ENCODE results near the gene DAB2IP.

DAB2IP gene

DNA sequence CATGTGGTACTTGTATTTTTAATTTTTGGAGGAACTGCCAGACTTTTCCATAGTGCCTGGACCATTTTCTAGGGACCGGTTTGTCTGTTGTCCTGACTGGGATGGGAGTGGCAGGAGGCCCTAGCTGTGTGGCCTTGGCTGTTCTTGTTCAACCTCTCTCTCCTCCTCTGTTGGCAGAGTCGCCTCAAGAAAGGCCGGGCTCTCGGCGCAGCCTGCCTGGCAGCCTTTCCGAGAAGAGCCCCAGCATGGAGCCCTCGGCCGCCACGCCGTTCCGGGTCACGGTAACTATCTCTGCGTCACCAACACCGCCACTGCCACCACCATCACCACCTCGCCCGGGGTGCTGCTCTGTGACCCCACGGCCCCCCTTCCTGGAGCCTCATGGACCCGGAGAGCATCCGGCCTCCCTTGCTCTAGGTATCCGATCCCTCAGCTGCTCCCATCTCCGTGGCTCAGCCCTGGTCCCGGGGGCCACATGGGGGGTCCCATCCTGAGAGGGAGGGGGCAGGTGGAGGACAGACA lies 27.1 kb downstream of the DAB2IP start:
- Histone ChIP-seq H3K27me3 (ENCODE audit: insufficient read depth, low read length) (no peaks in the 10 kb centered on the region), H3K4me1 (ENCODE audit: insufficient read depth, low read length) (peaks cover 8% of the 10 kb centered on the region; the same call in 1 of the 2 replicates), H3K36me3 (ENCODE audit: insufficient read depth, low read length) (peaks cover 25% of the 10 kb centered on the region), H3K9ac (ENCODE audit: low read depth, low read length) (no peak overlapping the region), H3K4me3 (ENCODE audit: low read length) (no peak overlapping the region), H3K9me3 (ENCODE audit: insufficient read depth, low read depth, low read length) (no peaks in the 10 kb centered on the region), H3K27ac (ENCODE audit: low read depth, low read length) (no peak overlapping the region)
- 96% methylated on average over 22 of the region's 22 CpGs for WGBS

DNA sequence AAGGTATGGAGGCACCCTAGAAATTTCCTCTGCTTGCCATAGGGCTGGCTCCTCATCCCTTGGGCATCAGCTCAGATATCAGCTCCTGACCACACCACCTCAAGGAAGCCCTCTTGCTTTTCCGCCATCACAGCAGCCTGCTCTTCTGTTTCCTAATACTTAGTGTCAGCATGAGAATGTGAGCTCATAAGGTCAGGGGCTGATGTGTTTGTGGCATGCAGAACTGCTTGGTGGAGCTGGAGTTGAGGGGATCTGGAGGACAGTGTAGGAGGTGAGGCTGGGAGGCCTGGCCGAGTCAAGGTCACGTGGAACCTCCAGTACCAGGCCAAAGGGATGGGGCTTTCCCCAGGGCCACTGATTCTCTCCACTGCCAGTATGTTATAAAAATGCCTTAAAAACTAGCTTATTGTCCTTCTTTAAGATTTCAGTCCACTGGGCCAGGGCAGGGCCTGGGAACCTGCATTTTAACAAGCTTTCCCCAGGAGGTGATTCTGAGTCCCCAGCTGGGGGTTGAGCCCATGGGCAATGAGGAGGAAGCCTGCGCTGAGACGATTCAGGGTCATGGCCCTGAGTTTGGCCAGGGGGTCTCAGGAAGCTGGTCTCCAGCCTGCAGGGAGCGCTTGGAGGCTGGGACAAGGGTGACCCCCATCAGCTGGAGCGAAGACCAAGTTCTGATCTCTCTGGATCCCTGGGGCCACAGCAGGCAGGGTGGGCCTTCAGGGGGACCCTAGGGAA lies 28.6 kb downstream of the DAB2IP start:
- Histone ChIP-seq H3K4me3 (ENCODE audit: low read length) (no peak overlapping the region), H3K27ac (ENCODE audit: low read depth, low read length) (no peak overlapping the region), H3K9ac (ENCODE audit: low read depth, low read length) (no peak overlapping the region), H3K27me3 (ENCODE audit: insufficient read depth, low read length) (no peaks in the 10 kb centered on the region), H3K9me3 (ENCODE audit: insufficient read depth, low read depth, low read length) (no peaks in the 10 kb centered on the region), H3K36me3 (ENCODE audit: insufficient read depth, low read length) (peaks cover 25% of the 10 kb centered on the region), H3K4me1 (ENCODE audit: insufficient read depth, low read length) (peaks cover 7% of the 10 kb centered on the region; the same call in 1 of the 2 replicates)
- WGBS = 92% methylated on average over 7 of the region's 7 CpGs

DNA sequence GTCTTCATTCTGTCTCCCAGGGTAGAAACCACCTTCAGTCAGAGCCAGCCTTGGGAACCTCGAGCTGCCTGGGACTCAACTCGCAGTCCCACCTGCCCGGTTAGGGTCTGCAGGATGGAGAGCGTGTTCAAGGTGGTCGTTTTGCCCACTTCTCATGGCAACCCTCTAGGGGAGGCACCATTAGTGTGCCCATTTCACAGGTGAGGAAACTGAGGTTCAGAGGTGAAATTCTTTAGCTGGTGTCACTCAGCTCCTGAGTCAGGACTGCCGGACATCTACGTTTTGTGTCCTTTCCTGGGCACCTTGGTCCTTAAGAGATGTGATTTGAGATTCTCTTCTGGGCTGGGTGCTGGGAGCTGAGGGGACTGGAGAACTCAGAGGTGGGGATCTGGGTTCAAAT lies 30.0 kb downstream of the DAB2IP start:
- no peaks in the 10 kb centered on the region for H3K9me3 ChIP-seq (ENCODE audit: insufficient read depth, low read depth, low read length)
- H3K4me1 ChIP-seq (ENCODE audit: insufficient read depth, low read length) = no peaks in the 10 kb centered on the region
- 95% methylated on average over 7 of the region's 7 CpGs for WGBS
- H3K9ac ChIP-seq (ENCODE audit: low read depth, low read length) = no peak overlapping the region
- H3K36me3 ChIP-seq (ENCODE audit: insufficient read depth, low read length) = peaks cover 25% of the 10 kb centered on the region
- H3K27ac ChIP-seq (ENCODE audit: low read depth, low read length) = no peak overlapping the region
- H3K27me3 ChIP-seq (ENCODE audit: insufficient read depth, low read length) = no peaks in the 10 kb centered on the region
- H3K4me3 ChIP-seq (ENCODE audit: low read length) = no peak overlapping the region

DNA sequence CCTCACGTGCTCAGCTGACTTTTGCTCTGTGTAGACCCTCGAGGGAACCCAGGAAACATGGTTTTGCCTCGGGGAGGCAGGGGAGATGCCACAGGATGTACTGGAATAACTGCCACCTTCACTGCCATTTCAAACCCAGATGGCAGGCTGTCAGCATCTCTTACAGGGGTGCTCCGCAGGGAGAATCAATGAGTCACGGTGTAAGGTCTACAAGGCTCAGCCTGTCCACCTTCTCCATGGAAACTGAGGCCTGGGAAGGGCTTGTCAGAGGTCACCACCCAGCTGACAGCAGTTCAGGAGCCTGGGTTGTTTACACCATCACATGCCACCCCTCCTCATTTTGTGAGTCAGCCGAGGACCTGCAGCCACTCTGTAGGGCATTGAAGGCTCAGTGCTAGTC lies 30.8 kb downstream of the DAB2IP start:
- Histone ChIP-seq H3K27me3 (ENCODE audit: insufficient read depth, low read length) (no peaks in the 10 kb centered on the region), H3K27ac (ENCODE audit: low read depth, low read length) (no peak overlapping the region), H3K4me3 (ENCODE audit: low read length) (no peak overlapping the region), H3K9ac (ENCODE audit: low read depth, low read length) (no peak overlapping the region), H3K9me3 (ENCODE audit: insufficient read depth, low read depth, low read length) (no peaks in the 10 kb centered on the region), H3K36me3 (ENCODE audit: insufficient read depth, low read length) (peaks cover 25% of the 10 kb centered on the region), H3K4me1 (ENCODE audit: insufficient read depth, low read length) (no peaks in the 10 kb centered on the region)
- WGBS = 87% methylated on average over 6 of the region's 6 CpGs

DNA sequence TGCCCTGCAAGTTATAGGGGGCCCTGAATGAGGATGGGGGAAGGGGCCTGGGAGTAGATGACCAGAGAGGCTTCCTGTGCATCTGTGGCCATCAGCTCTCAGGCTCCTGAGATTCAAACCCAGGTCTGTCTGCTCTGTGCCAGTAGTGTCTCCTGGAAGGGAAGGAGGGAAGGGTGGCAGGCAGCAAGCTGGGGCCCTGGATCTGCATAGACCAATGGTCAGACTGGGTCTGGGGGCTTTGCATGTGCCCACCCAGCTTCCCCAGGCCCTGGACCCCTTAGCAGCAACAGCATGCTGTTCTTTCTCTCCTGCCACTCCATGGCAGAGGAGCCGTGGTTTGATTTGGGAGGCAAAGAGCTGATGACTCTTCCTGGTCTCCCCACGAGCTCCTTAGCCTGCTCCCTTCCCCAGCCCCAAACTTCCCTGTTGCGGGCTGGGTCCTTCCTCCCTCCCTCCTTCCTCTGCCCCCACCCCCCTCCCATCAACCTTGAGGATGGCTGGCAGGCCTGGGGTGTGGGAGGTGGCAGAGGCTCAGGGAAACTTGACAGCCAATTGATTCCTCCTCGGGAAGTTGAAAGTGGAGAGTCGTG lies 31.6 kb downstream of the DAB2IP start:
- H3K27me3 ChIP-seq (ENCODE audit: insufficient read depth, low read length) = no peaks in the 10 kb centered on the region
- no peak overlapping the region for H3K9ac ChIP-seq (ENCODE audit: low read depth, low read length)
- H3K4me1 ChIP-seq (ENCODE audit: insufficient read depth, low read length) = no peaks in the 10 kb centered on the region
- 73% methylated on average over 4 of the region's 5 CpGs for WGBS
- H3K9me3 ChIP-seq (ENCODE audit: insufficient read depth, low read depth, low read length) = no peaks in the 10 kb centered on the region
- peaks cover 25% of the 10 kb centered on the region for H3K36me3 ChIP-seq (ENCODE audit: insufficient read depth, low read length)
- H3K27ac ChIP-seq (ENCODE audit: low read depth, low read length) = no peak overlapping the region
- no peak overlapping the region for H3K4me3 ChIP-seq (ENCODE audit: low read length)

DNA sequence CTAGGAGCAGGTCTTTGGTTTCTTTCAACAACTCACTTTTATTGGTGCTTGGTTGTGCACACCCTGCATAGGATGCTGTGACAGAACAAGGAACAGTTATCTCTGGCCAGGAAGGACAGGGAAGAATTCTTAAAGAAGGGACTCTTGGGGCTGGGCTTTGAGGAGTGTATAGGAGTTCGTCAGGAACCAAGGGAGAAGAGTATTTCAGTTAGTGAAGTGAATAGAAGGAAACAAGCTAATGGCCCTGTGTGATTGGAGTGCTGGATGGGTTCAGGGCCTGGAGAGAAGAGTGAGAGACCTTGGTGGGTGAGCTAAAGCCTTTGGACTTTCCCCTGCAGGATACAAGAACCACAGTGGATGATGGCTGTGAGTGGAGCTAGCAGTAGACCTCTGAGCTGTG lies 32.2 kb downstream of the DAB2IP start:
- H3K4me1 ChIP-seq (ENCODE audit: insufficient read depth, low read length) = no peaks in the 10 kb centered on the region
- peaks cover 25% of the 10 kb centered on the region for H3K36me3 ChIP-seq (ENCODE audit: insufficient read depth, low read length)
- H3K27me3 ChIP-seq (ENCODE audit: insufficient read depth, low read length) = no peaks in the 10 kb centered on the region
- no peaks in the 10 kb centered on the region for H3K9me3 ChIP-seq (ENCODE audit: insufficient read depth, low read depth, low read length)
- no peak overlapping the region for H3K9ac ChIP-seq (ENCODE audit: low read depth, low read length)
- no peak overlapping the region for H3K4me3 ChIP-seq (ENCODE audit: low read length)
- no peak overlapping the region for H3K27ac ChIP-seq (ENCODE audit: low read depth, low read length)
- 73% methylated on average over 1 of the region's 1 CpG for WGBS

DNA sequence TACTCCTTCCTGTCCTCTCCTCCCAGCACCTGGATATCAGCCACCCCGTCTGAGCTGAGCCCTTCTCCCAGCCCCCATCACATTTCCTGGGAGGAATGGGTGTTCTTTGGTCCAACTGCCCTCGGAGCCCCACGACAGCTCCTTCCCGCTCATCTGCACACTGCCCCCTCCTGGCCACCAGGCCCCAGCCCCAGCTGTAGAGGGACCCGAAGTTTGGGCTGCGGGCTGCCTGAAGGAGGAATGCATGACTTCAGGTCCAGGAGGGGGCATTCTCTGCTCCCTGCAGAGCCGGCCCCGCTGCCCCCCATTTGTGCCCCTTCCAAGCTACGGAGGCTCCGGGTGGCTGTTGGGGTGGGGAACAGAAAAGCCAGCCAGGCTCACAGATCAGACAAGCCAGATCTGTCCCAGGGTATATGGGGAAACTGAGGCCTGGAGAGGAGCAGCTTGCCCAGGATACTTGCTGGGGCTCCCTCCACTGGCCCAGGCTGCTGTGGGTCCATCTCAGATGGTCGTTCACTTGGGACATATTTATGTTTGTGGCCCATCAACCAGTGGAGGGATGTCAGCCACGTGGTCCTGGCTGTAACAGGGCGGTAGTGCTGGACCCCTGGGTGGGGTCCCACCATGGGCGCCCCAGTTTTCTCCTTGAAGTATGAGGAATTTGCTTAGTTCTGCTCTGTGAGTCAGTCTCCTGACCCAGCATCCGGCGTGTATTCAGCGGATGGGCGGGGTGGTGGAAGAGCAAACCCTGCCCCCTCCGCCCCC lies 33.1 kb downstream of the DAB2IP start:
- 69% methylated on average over 19 of the region's 19 CpGs for WGBS
- no peaks in the 10 kb centered on the region for H3K4me1 ChIP-seq (ENCODE audit: insufficient read depth, low read length)
- H3K27ac ChIP-seq (ENCODE audit: low read depth, low read length) = no peak overlapping the region
- H3K4me3 ChIP-seq (ENCODE audit: low read length) = no peak overlapping the region
- H3K9ac ChIP-seq (ENCODE audit: low read depth, low read length) = no peak overlapping the region
- peaks cover 16% of the 10 kb centered on the region for H3K36me3 ChIP-seq (ENCODE audit: insufficient read depth, low read length)
- H3K27me3 ChIP-seq (ENCODE audit: insufficient read depth, low read length) = no peaks in the 10 kb centered on the region
- no peaks in the 10 kb centered on the region for H3K9me3 ChIP-seq (ENCODE audit: insufficient read depth, low read depth, low read length)

DNA sequence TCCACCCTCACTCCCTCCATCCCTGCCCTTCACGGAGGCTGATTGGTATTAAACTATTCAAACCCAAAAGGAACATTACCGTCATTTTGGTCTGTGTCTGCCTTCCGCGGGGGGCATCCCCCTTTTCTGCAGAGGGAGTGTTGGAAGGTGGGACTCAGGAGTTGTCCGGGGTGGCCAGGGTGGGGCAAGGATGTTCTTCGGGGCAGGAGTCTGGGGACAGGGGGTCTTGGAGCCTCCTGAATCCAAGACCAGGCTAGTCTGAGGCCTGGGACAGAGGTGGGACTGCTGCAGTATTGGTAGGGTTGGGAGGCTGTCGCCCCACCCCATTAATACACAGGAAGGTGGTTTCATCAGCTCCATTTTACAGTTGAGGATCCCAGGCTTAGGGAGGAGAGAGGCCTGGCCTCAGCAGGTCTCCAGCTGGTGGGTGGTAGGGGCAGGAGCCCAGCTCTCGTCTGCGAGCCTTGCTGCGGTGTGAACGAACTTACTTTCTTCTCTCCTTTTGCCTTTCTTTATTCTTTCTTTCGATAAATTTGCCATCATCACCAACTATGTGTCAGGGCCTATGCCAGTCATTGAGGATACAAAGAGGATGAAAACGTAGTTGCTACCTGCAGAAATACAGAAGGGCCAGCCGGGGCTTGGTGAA lies 33.8 kb downstream of the DAB2IP start:
- Histone ChIP-seq H3K9me3 (ENCODE audit: insufficient read depth, low read depth, low read length) (no peaks in the 10 kb centered on the region), H3K27ac (ENCODE audit: low read depth, low read length) (no peak overlapping the region), H3K27me3 (ENCODE audit: insufficient read depth, low read length) (no peaks in the 10 kb centered on the region), H3K36me3 (ENCODE audit: insufficient read depth, low read length) (peaks cover 11% of the 10 kb centered on the region; the same call in 1 of the 2 replicates), H3K4me1 (ENCODE audit: insufficient read depth, low read length) (no peaks in the 10 kb centered on the region), H3K9ac (ENCODE audit: low read depth, low read length) (no peak overlapping the region), H3K4me3 (ENCODE audit: low read length) (no peak overlapping the region)
- WGBS = 93% methylated on average over 13 of the region's 14 CpGs

DNA sequence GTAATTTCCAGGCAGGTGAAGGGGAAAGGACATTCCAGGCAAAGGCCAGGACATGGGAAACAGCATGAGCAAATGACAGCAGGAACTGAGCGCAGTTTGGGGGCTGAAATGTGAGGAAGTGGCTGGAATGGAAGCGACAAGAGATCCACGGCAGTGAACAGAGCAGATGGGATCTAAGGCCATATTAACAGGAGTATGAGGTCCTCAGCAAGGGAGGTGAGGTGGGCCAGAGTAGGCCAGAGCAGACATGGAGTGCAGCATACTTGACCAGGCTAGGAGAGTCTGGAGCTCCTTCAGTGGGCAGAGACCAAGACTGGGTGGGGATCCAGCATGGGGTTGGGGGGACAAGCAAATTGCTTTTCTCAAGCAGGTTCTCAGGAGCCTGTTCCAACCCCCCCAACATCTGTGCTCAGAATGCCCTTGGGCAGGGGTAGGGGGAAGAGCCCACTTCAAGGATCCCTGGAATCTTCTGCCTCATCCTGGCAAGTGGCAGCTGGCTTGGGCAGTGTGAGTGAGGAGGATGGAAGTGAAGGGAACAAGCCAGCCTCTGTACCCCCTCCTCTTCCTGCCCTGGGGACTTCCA lies 34.5 kb downstream of the DAB2IP start:
- H3K9ac ChIP-seq (ENCODE audit: low read depth, low read length) = no peak overlapping the region
- H3K36me3 ChIP-seq (ENCODE audit: insufficient read depth, low read length) = peaks cover 11% of the 10 kb centered on the region; the same call in 1 of the 2 replicates
- no peak overlapping the region for H3K27ac ChIP-seq (ENCODE audit: low read depth, low read length)
- no peak overlapping the region for H3K4me3 ChIP-seq (ENCODE audit: low read length)
- H3K9me3 ChIP-seq (ENCODE audit: insufficient read depth, low read depth, low read length) = no peaks in the 10 kb centered on the region
- 97% methylated on average over 3 of the region's 3 CpGs for WGBS
- H3K4me1 ChIP-seq (ENCODE audit: insufficient read depth, low read length) = no peaks in the 10 kb centered on the region; the same call in 1 of the 2 replicates
- H3K27me3 ChIP-seq (ENCODE audit: insufficient read depth, low read length) = no peaks in the 10 kb centered on the region

DNA sequence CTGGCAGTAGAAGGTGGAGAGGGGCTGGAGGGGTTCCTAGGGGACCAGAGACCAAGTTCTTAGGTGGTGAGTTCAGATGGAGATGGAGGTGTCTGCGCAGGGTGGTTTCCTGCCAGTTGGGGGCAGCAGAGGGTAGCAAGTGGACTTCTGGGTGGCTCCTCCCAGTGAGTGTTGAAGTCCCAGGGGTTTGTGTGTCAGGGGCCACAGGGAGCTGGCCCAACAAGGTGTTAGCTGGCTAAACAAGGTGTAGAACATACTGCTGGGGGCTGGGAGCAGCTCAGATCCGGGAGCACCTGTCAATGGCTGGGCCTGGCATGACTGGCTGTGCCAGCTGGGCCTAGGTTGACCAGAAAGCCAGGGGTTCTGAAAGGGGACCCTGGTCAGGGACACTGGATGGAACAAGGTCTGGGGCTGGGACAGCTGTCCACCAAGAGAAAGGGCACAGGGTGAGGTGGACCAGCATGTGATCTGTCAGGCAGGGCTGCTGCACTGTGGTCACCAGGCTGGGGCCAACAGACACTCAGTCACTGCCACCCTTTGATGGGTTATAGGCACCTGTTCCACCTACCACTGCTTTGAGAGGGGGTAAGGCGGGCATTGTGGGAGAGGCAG lies 35.6 kb downstream of the DAB2IP start:
- Histone ChIP-seq H3K9ac (ENCODE audit: low read depth, low read length) (no peak overlapping the region), H3K27me3 (ENCODE audit: insufficient read depth, low read length) (no peaks in the 10 kb centered on the region), H3K4me1 (ENCODE audit: insufficient read depth, low read length) (peaks cover 8% of the 10 kb centered on the region; the same call in 1 of the 2 replicates), H3K27ac (ENCODE audit: low read depth, low read length) (no peak overlapping the region), H3K4me3 (ENCODE audit: low read length) (no peak overlapping the region), H3K36me3 (ENCODE audit: insufficient read depth, low read length) (no peaks in the 10 kb centered on the region), H3K9me3 (ENCODE audit: insufficient read depth, low read depth, low read length) (no peaks in the 10 kb centered on the region)
- WGBS = 52% methylated on average over 3 of the region's 3 CpGs
